Mesenchymal stem cell (in vitro differentiated cells and primary cell): ENCODE data around the gene GMEB1.
"Not testable (repeated sequence)": the region's sequence is repeated elsewhere in the genome, so short reads cannot be mapped to it uniquely, and the experiment has no call there.

Experiments used
- DNase-seq: peaks from one replicate; pipeline ENCODE4 v3.0.0-alpha.2; 2013
- H2AFZ ChIP-seq: one replicate; pipeline ENCODE4 v1.6.1; 2013; ENCODE audit warnings: low read depth, mild to moderate bottlenecking, control low read depth, inconsistent platforms, low read length, moderate library complexity
- H2AK5ac ChIP-seq: 2 replicates; pipeline ENCODE4 v1.6.1; 2013; ENCODE audit warnings: low read length, moderate library complexity, mild to moderate bottlenecking, inconsistent platforms; ENCODE audit not compliant: severe bottlenecking
- H2BK120ac ChIP-seq: one replicate; pipeline ENCODE4 v1.6.1; 2013; ENCODE audit warnings: low read depth, mild to moderate bottlenecking, inconsistent platforms, low read length, moderate library complexity
- H2BK12ac ChIP-seq, 2 experiments: one replicate each; pipeline ENCODE4 v1.6.1; 2013; ENCODE audit warnings: inconsistent platforms in 2 of 2, low read length in 2 of 2, mild to moderate bottlenecking in 2 of 2, moderate library complexity in 2 of 2, control low read depth in 1 of 2
- H2BK15ac ChIP-seq: one replicate; pipeline ENCODE4 v1.6.1; 2013; ENCODE audit warnings: mild to moderate bottlenecking, low read depth, inconsistent platforms; ENCODE audit not compliant: poor library complexity, severe bottlenecking
- H2BK5ac ChIP-seq: 2 replicates; pipeline ENCODE4 v1.6.1; 2013; ENCODE audit warnings: low read depth, mild to moderate bottlenecking, low read length, control low read depth, inconsistent platforms; ENCODE audit not compliant: poor library complexity, severe bottlenecking
- H3K14ac ChIP-seq, 2 experiments: one replicate each; pipeline ENCODE4 v1.6.1; 2013; ENCODE audit warnings: inconsistent platforms in 2 of 2, low read length in 2 of 2, control low read depth in 1 of 2, mild to moderate bottlenecking in 1 of 2, moderate library complexity in 1 of 2
- H3K18ac ChIP-seq, 2 experiments: one replicate each; pipeline ENCODE4 v1.6.1; 2013; ENCODE audit warnings: inconsistent platforms in 2 of 2, low read length in 2 of 2, control low read depth in 1 of 2, low read depth in 1 of 2, mild to moderate bottlenecking in 1 of 2
- H3K23ac ChIP-seq, 2 experiments: one replicate each; pipeline ENCODE4 v1.6.1; 2013; ENCODE audit warnings: inconsistent platforms in 2 of 2, low read length in 2 of 2, mild to moderate bottlenecking in 2 of 2, moderate library complexity in 2 of 2, control low read depth in 1 of 2
- H3K27ac ChIP-seq: 2 replicates; pipeline ENCODE4 v1.5.1; 2013; ENCODE audit warnings: mild to moderate bottlenecking, moderate library complexity, low read length, control low read depth, inconsistent platforms; ENCODE audit not compliant: poor library complexity, severe bottlenecking
- H3K27me3 ChIP-seq, 2 experiments: 2 replicates each; pipeline versions ENCODE4 v1.6.1 to v1.7.0; 2013; ENCODE audit warnings: low read length in 2 of 2, mild to moderate bottlenecking in 2 of 2, moderate library complexity in 2 of 2, control low read depth in 1 of 2, inconsistent platforms in 1 of 2; ENCODE audit not compliant: control insufficient read depth in 1 of 2, insufficient read depth in 1 of 2
- H3K36me3 ChIP-seq, 2 experiments: 2 replicates each; pipeline versions ENCODE4 v1.6.1 to v1.7.0; 2013; ENCODE audit warnings: low read length in 2 of 2, control low read depth in 1 of 2, inconsistent platforms in 1 of 2, low read depth in 1 of 2, mild to moderate bottlenecking in 1 of 2; ENCODE audit not compliant: insufficient read depth in 2 of 2, control insufficient read depth in 1 of 2
- H3K4ac ChIP-seq, 2 experiments: one replicate each; pipeline ENCODE4 v1.6.1; 2013; ENCODE audit warnings: inconsistent platforms in 2 of 2, low read length in 2 of 2, mild to moderate bottlenecking in 2 of 2, moderate library complexity in 2 of 2, control low read depth in 1 of 2, low read depth in 1 of 2
- H3K4me1 ChIP-seq: 2 replicates; pipeline ENCODE4 v1.6.1; 2013; ENCODE audit warnings: low read depth, low read length, control low read depth; ENCODE audit not compliant: control insufficient read depth, insufficient read depth
- H3K4me2 ChIP-seq: 2 replicates; pipeline ENCODE4 v1.6.1; 2013; ENCODE audit warnings: low read length, mild to moderate bottlenecking, inconsistent platforms; ENCODE audit not compliant: poor library complexity, severe bottlenecking
- H3K4me3 ChIP-seq, 2 experiments: 2 replicates each; pipeline versions ENCODE4 v1.5.1 to v1.7.0; 2013; ENCODE audit warnings: low read length in 2 of 2, mild to moderate bottlenecking in 2 of 2, control low read depth in 1 of 2, low read depth in 1 of 2; ENCODE audit not compliant: insufficient read depth in 1 of 2
- H3K79me1 ChIP-seq: replicated peaks from 2 replicates; pipeline ENCODE4 v1.6.1; 2013; ENCODE audit warnings: mild to moderate bottlenecking, control low read depth, low read length, inconsistent platforms; ENCODE audit not compliant: poor library complexity, severe bottlenecking
- H3K9ac ChIP-seq: 2 replicates; pipeline ENCODE4 v1.7.0; 2013; ENCODE audit warnings: mild to moderate bottlenecking, low read length, moderate library complexity
- H3K9me3 ChIP-seq: 2 replicates; pipeline ENCODE4 v1.7.0; 2013; ENCODE audit warnings: mild to moderate bottlenecking, low read length; ENCODE audit not compliant: control insufficient read depth
- H4K8ac ChIP-seq: one replicate; pipeline ENCODE4 v1.6.1; 2013; ENCODE audit warnings: inconsistent platforms, mild to moderate bottlenecking, low read length, moderate library complexity
- H4K91ac ChIP-seq: one replicate; pipeline ENCODE4 v1.6.1; 2013; ENCODE audit warnings: mild to moderate bottlenecking, low read length, inconsistent platforms
- WGBS: methylation state at CpG from one replicate; pipeline ENCODE4 v1.1.7; 2013; ENCODE audit warnings: mixed read lengths; 5-methylcytosine and 5-hydroxymethylcytosine counted together

The GMEB1 gene

DNA sequence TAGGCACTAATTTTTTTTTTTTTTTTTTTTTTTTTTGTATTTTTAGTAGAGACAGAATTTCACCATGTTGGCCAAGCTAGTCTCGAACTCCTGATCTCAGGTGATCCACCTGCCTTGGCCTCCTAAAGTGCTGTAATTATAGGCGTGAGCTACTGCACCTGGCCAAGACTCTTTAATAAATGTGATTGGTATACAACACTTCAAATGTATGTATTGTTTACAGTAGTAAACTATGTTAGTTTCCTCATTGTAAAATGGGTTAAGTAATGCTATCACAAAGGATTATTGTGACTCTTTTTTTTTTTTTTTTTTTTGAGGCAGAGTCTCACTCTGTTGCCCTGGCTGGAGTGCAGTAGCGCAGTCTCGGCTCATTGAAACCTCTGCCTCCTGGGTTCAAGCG is 56.8 kb downstream of the GMEB1 start:
- H3K4me3 ChIP-seq, H3K18ac ChIP-seq, H3K27me3 ChIP-seq, H3K23ac ChIP-seq, H3K79me1 ChIP-seq, H3K27ac ChIP-seq, H2BK120ac ChIP-seq, H3K9ac ChIP-seq, H4K8ac ChIP-seq, H3K4me1 ChIP-seq, H3K36me3 ChIP-seq, H2AFZ ChIP-seq, H3K4me2 ChIP-seq, H2BK12ac ChIP-seq, H2BK15ac ChIP-seq, H3K4ac ChIP-seq, H2BK5ac ChIP-seq, H4K91ac ChIP-seq, H2AK5ac ChIP-seq, H3K14ac ChIP-seq, H3K9me3 ChIP-seq, DNase-seq: not testable (repeated sequence)
- WGBS, result 95% methylated on average over 3 of the region's 5 CpGs

DNA sequence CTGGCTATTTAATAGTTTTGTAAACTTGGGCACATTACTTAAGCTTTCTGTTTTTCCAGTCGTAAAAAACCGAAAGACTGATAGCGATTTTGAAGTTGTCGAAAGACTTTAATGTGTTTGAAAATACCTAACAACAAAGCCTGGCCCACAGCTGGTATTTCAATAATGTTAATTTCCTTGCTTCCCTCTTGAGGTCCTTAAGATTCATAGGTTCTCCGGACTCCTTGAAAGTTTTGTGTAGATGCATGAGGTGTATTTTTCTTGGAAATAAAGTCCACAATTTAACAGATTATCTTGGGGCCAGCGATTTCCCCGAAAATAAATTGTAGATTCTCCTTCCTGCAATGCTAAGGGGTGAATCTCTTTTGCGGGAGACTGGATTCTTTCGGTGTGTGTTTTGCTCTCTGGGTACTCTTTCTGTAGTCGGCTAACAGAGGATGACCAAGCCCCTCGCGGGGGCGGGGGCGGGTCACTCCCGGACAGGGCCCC is 67.4 kb downstream of the GMEB1 start:
- Histone ChIP-seq H3K4me1 (peaks cover 6% of the 10 kb centered on the region), H3K4ac (peak overlapping the region; percentile 57 to 82), H2BK15ac (peak overlapping the region; percentile 73), H3K9me3 (no peaks in the 10 kb centered on the region), H4K91ac (peak overlapping the region; percentile 90), H3K9ac (peak overlapping the region; percentile 99), H3K23ac (no peak overlapping the region), H4K8ac (peak overlapping the region; percentile 74), H2BK5ac (peak overlapping the region; percentile 81), H3K4me2 (peak overlapping the region; percentile 86), H2BK12ac (no peak overlapping the region), H3K27me3 (no peaks in the 10 kb centered on the region), H3K14ac (no peak overlapping the region), H3K36me3 (peaks cover 12 to 26% of the 10 kb centered on the region in 2 experiments), H3K79me1 (peaks cover 1% of the 10 kb centered on the region), H2AK5ac (no peak overlapping the region), H2BK120ac (peak overlapping the region; percentile 64), H3K27ac (peak overlapping the region; percentile 96), H3K18ac (peak overlapping the region; percentile 64 to 84), H2AFZ (peak overlapping the region; percentile 23), H3K4me3 (peak overlapping the region; percentile 50 to 91)
- WGBS, result 8% methylated on average over 15 of the region's 15 CpGs
- no peak for DNase-seq

DNA sequence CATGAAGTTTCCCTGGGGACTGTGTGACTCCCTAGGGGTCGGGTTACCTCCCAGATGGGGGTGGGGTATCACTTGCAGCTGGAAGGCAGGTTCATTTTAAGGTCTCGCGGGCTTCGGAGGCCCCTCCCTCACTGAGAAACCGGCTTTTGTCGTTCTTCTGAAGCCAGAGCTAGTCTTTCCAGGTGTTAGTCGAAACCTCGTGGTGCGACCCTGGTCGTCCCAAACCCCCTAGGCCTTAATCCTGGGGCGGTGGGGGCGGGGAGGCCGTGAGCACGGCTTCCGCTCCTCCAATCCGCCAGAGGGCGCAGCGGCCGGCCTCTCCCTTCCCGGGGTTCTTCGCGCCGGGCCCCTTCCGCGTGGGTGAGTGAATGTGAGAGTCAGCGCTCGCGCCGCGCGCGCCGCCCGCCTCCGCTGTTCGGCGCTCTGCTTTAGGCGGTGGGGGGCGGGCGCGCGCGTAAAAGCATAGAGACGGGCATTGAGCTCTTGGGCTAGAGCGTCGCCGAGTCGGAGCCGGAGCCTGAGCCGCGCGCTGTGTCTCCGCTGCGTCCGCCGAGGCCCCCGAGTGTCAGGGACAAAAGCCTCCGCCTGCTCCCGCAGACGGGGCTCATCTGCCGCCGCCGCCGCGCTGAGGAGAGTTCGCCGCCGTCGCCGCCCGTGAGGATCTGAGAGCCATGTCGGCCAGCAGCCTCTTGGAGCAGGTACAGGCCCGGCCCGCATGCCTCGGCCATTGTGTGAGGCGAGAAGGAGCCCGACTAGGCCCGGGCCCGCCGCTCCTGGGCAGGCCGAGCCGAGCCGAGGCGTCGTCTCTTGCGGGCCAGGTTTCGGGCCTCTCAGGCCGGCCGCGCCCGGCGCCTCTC is 68.1 kb downstream of the GMEB1 start, which contains the start of gene YTHDF2:
TSS of gene YTHDF2 (plus strand) at position 491 of the 857 bp plus-strand sequence. CDS start at position 672, 181 bp downstream.
- peak within 1 kb of the TSS; percentile 88 to 100 for H3K4ac ChIP-seq
- no peaks in the 10 kb centered on the region for H3K27me3 ChIP-seq
- H3K79me1 ChIP-seq, result peaks cover 1% of the 10 kb centered on the region
- H4K8ac ChIP-seq, result peak within 1 kb of the TSS; percentile 94
- peak within 1 kb of the TSS; percentile 97 for H4K91ac ChIP-seq
- H3K4me1 ChIP-seq, result peaks cover 6% of the 10 kb centered on the region
- H2AFZ ChIP-seq, result peak within 1 kb of the TSS; percentile 64
- H2BK120ac ChIP-seq, result peak within 1 kb of the TSS; percentile 78
- H3K36me3 ChIP-seq, result peaks cover 16 to 32% of the 10 kb centered on the region in 2 experiments
- peak within 1 kb of the TSS; percentile 86 for H3K4me2 ChIP-seq
- H3K27ac ChIP-seq, result peak within 1 kb of the TSS; percentile 96
- H2AK5ac ChIP-seq, result peak within 1 kb of the TSS; percentile 59
- under 1% methylated on average over 73 of the region's 92 CpGs for WGBS
- peak within 1 kb of the TSS; percentile 99 for H3K9ac ChIP-seq
- H3K9me3 ChIP-seq, result no peaks in the 10 kb centered on the region
- peak within 1 kb of the TSS; percentile 75 for H2BK15ac ChIP-seq
- H3K4me3 ChIP-seq, result peak within 1 kb of the TSS; percentile 91 to 95
- DNase-seq, result peak; percentile 97
- H2BK5ac ChIP-seq, result peak within 1 kb of the TSS; percentile 81
- peak within 1 kb of the TSS; percentile 93 to 98 for H3K18ac ChIP-seq
- peak within 1 kb of the TSS in 1 of 2 experiments; percentile 37 for H3K23ac ChIP-seq
- H2BK12ac ChIP-seq, result peak within 1 kb of the TSS in 1 of 2 experiments; percentile 70
- H3K14ac ChIP-seq, result peak within 1 kb of the TSS in 1 of 2 experiments; percentile 48
